ENCODE results near the gene PTCH1.

The PTCH1 gene

GRCh38 chr9:95497772-95498171 is 19.0 kb downstream of the PTCH1 start:
- DNase-seq, result no peak

- DNase-seq, result no peak
These were observed 20.1 kb downstream of the PTCH1 start for GRCh38 chr9:95496687-95497086.

- DNase-seq, result no peak
These were observed 20.8 kb downstream of the PTCH1 start for GRCh38 chr9:95495961-95496360.

GRCh38 chr9:95495529-95495928 is 21.2 kb downstream of the PTCH1 start:
- DNase-seq, result no peak

GRCh38 chr9:95494416-95495371 is 22.1 kb downstream of the PTCH1 start:
- peak; percentile 79 to 85 for DNase-seq

- DNase-seq, result no peak
These were observed 22.8 kb downstream of the PTCH1 start for GRCh38 chr9:95494022-95494415.

GRCh38 chr9:95493402-95493801 is 23.4 kb downstream of the PTCH1 start:
- no peak for DNase-seq

GRCh38 chr9:95491543-95492320 is 25.0 kb downstream of the PTCH1 start:
- DNase-seq, result no peak

GRCh38 chr9:95488954-95489353 is 27.8 kb downstream of the PTCH1 start:
- DNase-seq, result no peak

- no peak for DNase-seq
These were observed 30.5 kb downstream of the PTCH1 start for GRCh38 chr9:95486318-95486717.

GRCh38 chr9:95484225-95484624 is 32.5 kb downstream of the PTCH1 start:
- no peak for DNase-seq

GRCh38 chr9:95483431-95483830 is 33.3 kb downstream of the PTCH1 start:
- no peak for DNase-seq

- DNase-seq, result no peak
These were observed 34.1 kb downstream of the PTCH1 start for GRCh38 chr9:95482621-95483020.

- no peak for DNase-seq
These were observed 35.8 kb downstream of the PTCH1 start for GRCh38 chr9:95481000-95481399.

GRCh38 chr9:95480346-95480745 is 36.4 kb downstream of the PTCH1 start:
- no peak for DNase-seq

GRCh38 chr9:95479330-95479729 is 37.4 kb downstream of the PTCH1 start:
- no peak for DNase-seq

- no peak for DNase-seq
These were observed 38.4 kb downstream of the PTCH1 start for GRCh38 chr9:95478335-95478734.

GRCh38 chr9:95477885-95478284 is 38.9 kb downstream of the PTCH1 start:
- no peak for DNase-seq

- no peak for DNase-seq
These were observed 39.3 kb downstream of the PTCH1 start for GRCh38 chr9:95477441-95477840.

- no peak for DNase-seq
These were observed 48.0 kb downstream of the PTCH1 start for GRCh38 chr9:95468791-95469190.

GRCh38 chr9:95465115-95465514 is 51.7 kb downstream of the PTCH1 start:
- DNase-seq, result no peak

GRCh38 chr9:95463148-95464060 is 53.4 kb downstream of the PTCH1 start:
- DNase-seq, result peak in 1 of 2 experiments; percentile 18

All from activated CD4-positive, alpha-beta T cell treated with anti-CD3 and anti-CD28 coated beads, Interleukin-2, amount 50 U/mL, for 48 hours (primary cell).